HG02970 (cell line): ENCODE measurements around the gene TMEM87A.

Experiments
- ATAC-seq: cut with Tn5 transposase; IDR thresholded peaks from one replicate; pipeline ENCODE4 v1.9.1; 2021; ENCODE audit warnings: mild to moderate bottlenecking, moderate library complexity, moderate number of reproducible peaks; ENCODE audit not compliant: unreplicated experiment, low FRiP score

Gene TMEM87A

GRCh38 chr15:42171122-42171521, 102.1 kb downstream of the TMEM87A start:
- ATAC-seq, result no peak

- ATAC-seq, result no peak
Observed at GRCh38 chr15:42166225-42166940, 106.8 kb downstream of the TMEM87A start.

- no peak for ATAC-seq
Observed at GRCh38 chr15:42165106-42165505, 108.1 kb downstream of the TMEM87A start.

GRCh38 chr15:42163947-42164550, 109.2 kb downstream of the TMEM87A start:
- ATAC-seq, result no peak

GRCh38 chr15:42163291-42163690, 109.9 kb downstream of the TMEM87A start:
- no peak for ATAC-seq
